Hematopoietic multipotent progenitor cell treated with erythropoietin and hydrocortisone succinate and interleukin-3 and kit ligand, for 4 days (in vitro differentiated cells): ENCODE results near the gene CST6.
"Not testable (repeated sequence)": the region's sequence is repeated elsewhere in the genome, so short reads cannot be mapped to it uniquely, and the experiment has no call there.

ENCODE experiments used
- DNase-seq: peaks from one replicate; pipeline ENCODE4 v3.0.0-alpha.2; 2015

Gene CST6

DNA sequence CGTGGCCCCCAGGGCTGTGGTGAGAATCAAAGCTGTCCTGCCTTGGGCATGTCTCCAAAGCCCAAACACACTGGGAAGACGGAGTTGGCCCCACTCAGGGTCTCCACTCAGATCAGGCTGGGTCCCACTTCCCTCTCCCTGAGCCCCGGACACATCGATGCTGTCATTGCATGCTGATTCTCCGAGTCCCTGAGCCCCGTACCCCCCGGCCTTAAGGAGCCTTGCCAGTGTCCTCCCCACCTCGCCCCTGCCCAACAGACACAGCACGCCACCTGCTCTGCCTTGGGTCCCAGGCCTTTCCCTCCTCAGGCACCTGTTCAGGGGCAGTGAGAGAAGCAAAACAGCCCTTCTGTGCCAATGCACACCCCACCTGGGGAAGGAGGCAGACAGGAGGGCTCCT lies 24.5 kb upstream of the CST6 start:
- DNase-seq: no peak

GRCh38 chr11:65988791-65989592 lies 22.8 kb upstream of the CST6 start:
- DNase-seq: peak; percentile 98

DNA sequence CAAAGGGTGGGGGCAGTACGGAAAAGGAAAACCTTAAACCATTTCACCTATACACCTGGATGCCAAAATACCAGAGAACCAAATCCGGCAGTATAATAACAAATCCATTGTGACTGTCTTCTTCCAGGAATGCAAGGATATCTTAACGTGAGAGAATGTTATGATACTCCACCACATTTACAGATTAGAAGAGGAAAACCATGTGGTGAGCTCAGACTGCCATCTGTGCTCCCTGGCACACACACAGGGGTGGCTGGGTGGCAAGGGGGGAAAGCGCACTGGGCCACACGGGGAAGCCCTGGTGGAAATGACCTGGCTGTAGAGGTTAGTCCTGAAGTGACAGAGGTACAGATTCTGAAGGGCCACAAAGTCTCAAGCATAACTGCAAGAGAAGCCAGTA lies 19.8 kb upstream of the CST6 start:
- DNase-seq: no peak

GRCh38 chr11:65997286-65997685 lies 14.5 kb upstream of the CST6 start:
- peak; percentile 89 for DNase-seq

DNA sequence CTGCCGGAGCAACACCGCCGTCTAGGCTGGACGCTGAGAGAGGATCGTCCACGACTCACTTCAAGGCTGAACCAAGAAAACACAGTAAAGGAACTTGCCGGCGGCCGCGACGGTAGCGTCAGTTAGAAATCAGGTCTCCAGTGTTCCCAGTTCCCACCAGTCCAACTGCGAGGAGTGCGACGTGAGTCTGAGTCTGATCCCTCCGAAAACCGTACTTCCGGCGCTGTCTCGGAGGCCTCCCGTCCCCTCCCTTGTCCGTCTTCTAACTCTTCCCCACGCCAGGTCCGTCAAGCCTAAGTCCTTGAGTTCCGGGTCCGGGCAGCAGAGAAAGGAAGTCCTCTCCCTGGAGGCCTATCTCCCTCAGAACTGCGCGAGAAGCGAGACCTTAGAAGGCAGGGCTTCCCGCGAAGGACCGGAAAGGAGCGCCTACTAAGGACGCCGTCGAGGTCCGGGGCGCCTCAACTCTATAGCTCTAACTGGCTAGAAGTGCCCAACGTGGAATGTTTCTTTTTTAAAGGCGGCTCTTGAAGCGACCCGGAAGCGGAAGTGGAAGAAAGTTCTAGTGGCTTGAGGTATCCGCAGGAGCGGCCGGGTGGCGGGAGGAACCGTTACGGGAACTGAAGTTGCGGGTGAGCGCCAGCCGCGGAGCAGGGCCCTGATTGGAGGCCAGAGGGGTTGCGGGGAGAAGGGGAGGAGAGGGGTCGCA lies 9.7 kb upstream of the CST6 start, which contains the start of the genes BANF1 and EIF1AD:
TSS of gene BANF1 (plus strand) at position 562 of the 706 bp plus-strand sequence. CDS start 748 bp downstream, outside the sequence.
TSS of gene EIF1AD (minus strand) at position 216 of the 706 bp plus-strand sequence. CDS start 1,768 bp downstream, outside the sequence.
- DNase-seq: peak; percentile 100

GRCh38 chr11:66002648-66003225 lies 9.1 kb upstream of the CST6 start:
- no peak for DNase-seq

DNA sequence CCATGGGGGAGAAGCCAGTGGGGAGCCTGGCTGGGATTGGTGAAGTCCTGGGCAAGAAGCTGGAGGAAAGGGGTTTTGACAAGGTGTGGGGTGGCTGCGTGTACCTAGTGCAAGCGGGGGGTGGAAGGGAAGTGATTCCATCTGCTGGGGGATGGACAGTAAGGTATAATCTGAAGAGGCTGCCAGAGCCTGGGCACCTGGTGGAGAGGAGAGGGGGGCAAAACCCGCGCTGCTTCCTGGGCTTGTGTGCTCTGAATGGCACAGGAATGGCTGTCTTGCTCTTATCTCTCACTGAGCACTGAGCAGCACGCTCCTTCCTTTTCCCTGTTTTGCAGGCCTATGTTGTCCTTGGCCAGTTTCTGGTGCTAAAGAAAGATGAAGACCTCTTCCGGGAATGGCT lies 8.5 kb upstream of the CST6 start:
- DNase-seq: no peak

DNA sequence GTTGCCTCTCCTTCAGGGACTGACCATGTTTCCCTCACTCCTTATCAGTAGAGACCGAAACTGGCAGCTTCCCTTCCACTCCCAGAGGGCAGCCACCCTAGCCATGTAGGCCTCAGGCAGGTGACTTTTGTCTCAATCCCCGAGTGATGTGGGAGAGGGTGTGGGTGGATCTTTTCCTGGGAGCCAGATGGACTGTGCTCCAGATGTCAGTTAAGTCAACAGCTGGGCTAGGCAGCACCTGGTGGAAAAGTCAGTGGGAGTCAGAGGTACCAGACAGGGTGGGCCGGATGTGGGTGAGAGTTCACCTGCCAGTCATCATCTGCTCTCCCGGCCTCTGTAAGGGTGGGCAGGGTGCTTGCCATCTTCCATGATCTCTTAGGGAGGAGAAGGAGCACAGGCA lies 7.6 kb upstream of the CST6 start:
- DNase-seq: no peak

GRCh38 chr11:66006134-66006890 lies 5.5 kb upstream of the CST6 start:
- no peak for DNase-seq

DNA sequence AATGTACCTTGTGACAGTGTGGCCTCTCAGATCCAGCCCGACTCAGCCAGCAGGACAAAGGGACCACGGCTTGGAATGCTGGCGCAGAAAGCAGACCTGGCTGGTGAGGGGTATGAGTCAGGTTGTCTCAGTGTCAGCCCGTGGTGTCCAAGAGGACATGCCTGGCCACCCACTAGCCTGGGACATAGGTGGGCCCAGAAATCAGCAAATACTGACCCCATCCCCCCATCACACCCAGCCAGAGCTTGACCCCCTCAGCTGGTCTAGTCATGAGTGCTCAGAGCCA lies 5.0 kb upstream of the CST6 start:
- DNase-seq: no peak

- DNase-seq: peak; percentile 25
These were observed 4.6 kb upstream of the CST6 start for GRCh38 chr11:66007201-66007634.

DNA sequence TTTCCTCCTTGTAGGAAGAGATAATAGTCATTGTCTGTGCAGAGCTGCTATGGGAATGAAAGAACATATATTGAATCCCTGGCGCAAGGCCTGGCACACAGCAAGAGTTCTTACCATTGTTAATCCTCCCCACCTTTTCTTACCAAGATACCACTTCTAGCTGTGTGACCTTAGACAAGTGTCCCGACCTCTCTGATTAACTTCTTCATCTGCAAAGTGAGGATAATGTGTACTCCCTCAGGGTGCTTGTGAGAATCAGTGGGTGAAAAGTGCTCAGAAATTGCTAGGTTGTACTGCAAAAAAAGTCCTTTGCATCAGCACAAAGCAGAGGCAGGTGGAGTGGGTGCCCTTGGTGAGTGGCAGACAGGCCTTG lies 3.7 kb upstream of the CST6 start:
- DNase-seq: no peak

- no peak for DNase-seq
These were observed 3.2 kb upstream of the CST6 start for GRCh38 chr11:66008468-66009101.

- not testable (repeated sequence) for DNase-seq
These were observed 1.8 kb upstream of the CST6 start for GRCh38 chr11:66010036-66010435.

- no peak for DNase-seq
These were observed 496 bp upstream of the CST6 start for GRCh38 chr11:66011239-66011784.

DNA sequence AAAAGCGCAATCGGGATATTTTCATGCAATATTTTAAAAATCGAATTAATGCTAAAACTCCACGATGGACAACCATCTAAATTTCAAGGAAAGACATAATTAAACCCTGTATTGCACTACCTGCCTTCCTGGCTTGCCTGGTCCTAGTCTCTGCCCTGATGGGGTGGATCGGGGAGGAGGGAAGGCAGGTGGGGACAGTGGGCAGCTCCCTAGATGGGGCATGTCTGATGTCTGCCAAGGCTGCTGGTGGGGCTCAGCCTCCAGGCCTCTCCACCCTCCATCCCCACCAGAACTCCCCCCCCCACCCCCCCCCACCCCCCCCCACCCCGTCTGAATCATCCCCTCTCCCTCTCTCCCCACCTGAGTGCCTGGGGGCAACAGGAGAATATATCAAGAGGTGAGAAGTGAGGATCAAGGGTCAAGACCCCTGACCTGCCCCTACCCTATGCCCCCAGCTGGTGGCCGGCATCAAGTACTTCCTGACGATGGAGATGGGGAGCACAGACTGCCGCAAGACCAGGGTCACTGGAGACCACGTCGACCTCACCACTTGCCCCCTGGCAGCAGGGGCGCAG lies 650 bp downstream of the CST6 start:
- DNase-seq: no peak

DNA sequence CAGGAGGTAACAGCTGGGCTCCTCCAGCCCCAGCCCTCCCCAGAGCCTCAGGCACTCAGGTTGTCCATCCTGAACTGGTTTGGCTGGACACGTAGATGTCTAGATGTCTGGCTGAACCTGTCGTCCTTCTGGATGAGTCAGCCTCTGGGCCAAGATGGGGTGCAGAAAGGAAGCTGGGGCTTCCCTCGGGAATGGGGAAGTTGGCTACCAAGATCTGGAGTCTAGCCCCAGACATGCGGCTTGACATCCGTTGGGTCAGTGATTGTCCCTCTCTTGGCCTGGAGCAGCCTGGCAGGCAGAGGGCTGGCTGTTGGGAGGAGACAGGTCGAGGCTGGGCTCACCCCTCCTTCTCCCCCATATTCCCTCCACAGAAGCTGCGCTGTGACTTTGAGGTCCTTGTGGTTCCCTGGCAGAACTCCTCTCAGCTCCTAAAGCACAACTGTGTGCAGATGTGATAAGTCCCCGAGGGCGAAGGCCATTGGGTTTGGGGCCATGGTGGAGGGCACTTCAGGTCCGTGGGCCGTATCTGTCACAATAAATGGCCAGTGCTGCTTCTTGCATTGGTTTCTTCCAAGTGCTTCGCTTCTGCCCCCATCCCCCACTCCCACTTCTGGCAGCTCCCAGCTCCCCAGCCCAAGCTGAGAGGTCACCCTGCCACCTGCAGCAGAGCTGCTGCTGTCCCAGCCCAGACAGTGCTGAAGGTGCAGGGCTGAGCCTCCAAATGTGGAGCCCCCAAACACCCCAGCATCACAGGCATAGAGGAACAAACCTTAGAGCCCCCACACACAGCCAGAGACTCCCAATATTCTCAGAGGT lies 1.3 kb downstream of the CST6 start:
- DNase-seq: peak; percentile 57

- no peak for DNase-seq
These were observed 1.9 kb downstream of the CST6 start for GRCh38 chr11:66013762-66014100.

GRCh38 chr11:66014804-66015453 lies 3.1 kb downstream of the CST6 start:
- no peak for DNase-seq

DNA sequence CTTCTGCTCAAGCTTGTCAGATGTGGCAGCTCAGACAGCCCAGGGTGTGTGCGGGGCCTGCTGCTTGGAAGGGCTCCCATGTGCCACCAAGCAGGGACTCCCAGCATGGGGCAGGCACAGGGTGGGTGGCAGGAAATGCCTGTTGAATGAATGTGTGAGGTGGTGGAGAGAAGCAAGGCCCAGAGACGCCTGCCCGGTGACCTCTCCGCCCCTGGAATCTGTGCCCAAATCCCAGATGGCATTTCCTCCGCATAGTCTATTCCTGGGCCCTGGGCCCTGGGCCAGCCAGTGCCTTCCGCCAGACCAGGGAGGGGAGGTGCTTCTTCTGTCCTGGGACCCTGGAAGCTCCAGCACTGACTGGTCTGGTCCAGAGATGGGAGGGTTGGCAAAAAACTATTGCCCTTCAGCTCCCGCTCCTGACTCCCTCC lies 3.7 kb downstream of the CST6 start:
- no peak for DNase-seq
